ENCODE measurements around the gene ABLIM3. TPM values are rescaled to one million over a fixed set of nuclear protein-coding genes. Genes with fewer than 3 reads are reported as not detected.

ABLIM3 gene
- total and polyA plus RNA-seq, 2 of the 13 experiments (the other 11 are each of a cell fraction or from before 2014, with no cell fraction given), result 0.53 to 6.3 TPM

- Histone ChIP-seq H3K27ac (ENCODE audit: extremely low read length, insufficient read depth, low read length) (no peak overlapping the region), H3K9me3 (ENCODE audit: low read length) (peaks cover 13% of the 10 kb centered on the region), H3K4me3 (replicated peaks in 1 of 3; ENCODE audit: insufficient read depth in 1 of 3, low read depth in 2 of 3, low read length in 3 of 3) (no peak overlapping the region), H4K20me1 (ENCODE audit: insufficient read depth, low read length) (no peaks in the 10 kb centered on the region), H2AFZ (ENCODE audit: low read length) (no peak overlapping the region), H3K9ac (ENCODE audit: insufficient read depth, low read depth, low read length) (no peak overlapping the region), H3K4me2 (ENCODE audit: low read depth, low read length) (no peak overlapping the region; the same call in 1 of the 2 replicates), H3K79me2 (ENCODE audit: insufficient read depth, low read length) (no peaks in the 10 kb centered on the region), H3K27me3 (ENCODE audit: control insufficient read depth in 1 of 2, insufficient read depth in 2 of 2, low read length in 2 of 2) (peaks cover 3 to 14% of the 10 kb centered on the region in 2 experiments; a peak in 2 of 5 replicates), H3K4me1 (ENCODE audit: insufficient read depth, low read length) (peaks cover 12% of the 10 kb centered on the region; the same call in 1 of the 2 replicates), H3K36me3 (replicated peaks in 1 of 2; ENCODE audit: control insufficient read depth in 1 of 2, insufficient read depth in 2 of 2, low read length in 2 of 2) (no peaks in the 10 kb centered on the region)
- POLR2A ChIA-PET, result no interaction called here
- 41% methylated on average over 8 of the region's 9 CpGs for WGBS (ENCODE audit: low lambda C conversion rate)
- ATAC-seq (no peak), FAIRE-seq (no peak), DNase-seq (ENCODE audit: low spot score) (no peak)
- intact Hi-C loops (cut with micrococcal nuclease; ENCODE audit: unreplicated experiment), result loop anchor here (5.0 to 10.0 kb wide), 3 partner anchors 125 to 535 kb away; partner anchors contain the start of genes ABLIM3 and ADRB2
- CTCF ChIA-PET (ENCODE audit: low intra/inter-chr PET ratio, low total read pairs), result no interaction called here
- no TSS peak for BruUV-seq (replicated peaks)
- in situ Hi-C loops (cut with HindIII; ENCODE audit: extremely low pct_ligation_motif_present, low pct_unique_long_range_greater_than_20kb), result loop anchor here (10.0 kb wide), 1 partner anchor 533 kb away; no protein-coding TSS in a partner anchor
- TF ChIP-seq RARG (CRISPR knock-in tag; IDR thresholded peaks at IDR 0.05; ENCODE audit: low read depth), result no peak
- no peak for TF ChIP-seq CC2D1A (CRISPR knock-in tag; IDR thresholded peaks at IDR 0.05)
- no peak for TF ChIP-seq TRAFD1 (CRISPR knock-in tag; IDR thresholded peaks at IDR 0.05; ENCODE audit: borderline replicate concordance)
- no peak for TF ChIP-seq ZNF563 (CRISPR knock-in tag; IDR thresholded peaks at IDR 0.05)
- no peak for TF ChIP-seq MTA3 (CRISPR knock-in tag; IDR thresholded peaks at IDR 0.05)
- TF ChIP-seq IRF2 (CRISPR knock-in tag; IDR thresholded peaks at IDR 0.05), result no peak
- TF ChIP-seq ZNF264 (CRISPR knock-in tag; IDR thresholded peaks at IDR 0.05), result no peak
- no peak for TF ChIP-seq ELF3 (CRISPR knock-in tag; IDR thresholded peaks at IDR 0.05)
- no peak for TF ChIP-seq ZBTB43 (CRISPR knock-in tag; conservative IDR thresholded peaks at IDR 0.05)
- no peak for TF ChIP-seq CTCF (CRISPR knock-in tag; IDR thresholded peaks at IDR 0.05)
- no peak for TF ChIP-seq SETDB1 (CRISPR knock-in tag; IDR thresholded peaks at IDR 0.05; ENCODE audit: borderline replicate concordance)
- TF ChIP-seq ZNF224 (CRISPR knock-in tag; IDR thresholded peaks at IDR 0.05), result no peak
- no peak for TF ChIP-seq XRCC5 (optimal IDR thresholded peaks at IDR 0.05; ENCODE audit: low read length)
- TF ChIP-seq TRIM24 (CRISPR knock-in tag; IDR thresholded peaks at IDR 0.05), result no peak
- TF ChIP-seq ARID5B (CRISPR knock-in tag; IDR thresholded peaks at IDR 0.05), result no peak
These were observed 126.1 kb downstream of the ABLIM3 start for GRCh38 chr5:149267241-149267973.
